ENCODE measurements around the gene MYO3B. TPM values are rescaled to one million over a fixed set of nuclear protein-coding genes. Genes with fewer than 3 reads are reported as not detected.
"Not testable (repeated sequence)": the region's sequence is repeated elsewhere in the genome, so short reads cannot be mapped to it uniquely, and the experiment has no call there.

MYO3B gene
- total RNA-seq, 1 donor from 2014 or later, result not detected

DNA sequence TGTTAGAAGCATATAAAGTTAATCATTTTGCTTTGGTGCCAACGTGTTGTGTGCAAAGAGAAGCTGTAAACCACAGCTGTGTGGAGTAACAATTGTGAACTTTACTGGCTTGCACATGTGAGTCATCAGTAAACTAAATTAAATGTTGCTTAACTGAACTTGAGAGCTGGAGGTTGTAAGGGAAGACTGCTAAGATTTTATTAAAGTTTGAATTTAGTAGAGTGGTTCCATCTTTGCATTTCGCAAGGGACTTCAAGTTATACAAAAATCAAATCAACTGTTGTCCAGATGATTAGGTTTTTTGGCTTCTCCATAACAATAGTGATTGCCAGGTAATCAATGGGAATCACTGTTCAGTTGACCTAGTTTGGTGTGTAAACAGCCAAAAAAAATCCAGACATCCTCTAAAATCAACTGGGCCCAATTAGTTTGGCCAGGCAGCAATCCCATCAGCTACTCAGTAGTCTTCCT is 247.4 kb downstream of the MYO3B start:
- Histone ChIP-seq H3K27me3 (ENCODE audit: low read depth) (no peaks in the 10 kb centered on the region), H3K9me3 (no peaks in the 10 kb centered on the region), H3K27ac (no peak overlapping the region), H3K36me3 (no peaks in the 10 kb centered on the region), H3K4me1 (no peaks in the 10 kb centered on the region), H3K4me3 (no peak overlapping the region)
- DNase-seq, result no peak
- ATAC-seq, result no peak
- no peak for TF ChIP-seq CTCF (IDR thresholded peaks at IDR 0.05)
- intact Hi-C loops (cut with DNase I), result no loop called here

GRCh38 chr2:170428868-170429267 is 250.9 kb downstream of the MYO3B start:
- TF ChIP-seq CTCF (IDR thresholded peaks at IDR 0.05), result no peak
- intact Hi-C loops (cut with DNase I), result no loop called here
- ATAC-seq, result no peak

DNA sequence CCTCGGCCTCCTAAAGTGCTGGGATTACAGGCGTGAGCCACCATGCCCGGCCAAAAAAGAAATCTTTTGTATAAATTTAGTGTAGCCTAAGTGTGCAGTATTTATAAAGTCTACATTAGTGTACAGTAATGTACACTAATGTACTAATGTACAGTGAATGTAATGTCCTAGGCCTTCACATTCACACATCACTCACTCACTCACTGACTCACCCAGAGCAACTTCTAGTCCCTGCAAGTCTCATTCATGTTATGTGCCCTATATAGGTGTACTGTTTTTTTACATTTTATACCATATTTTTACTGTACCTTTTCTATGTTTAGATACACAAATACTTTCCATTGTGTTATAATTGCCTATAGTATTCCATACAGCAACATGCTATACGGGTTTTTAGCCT is 254.9 kb downstream of the MYO3B start:
- Histone ChIP-seq H3K27ac (no peak overlapping the region), H3K27me3 (ENCODE audit: low read depth) (no peaks in the 10 kb centered on the region), H3K9me3 (no peaks in the 10 kb centered on the region), H3K4me3 (no peak overlapping the region), H3K36me3 (no peaks in the 10 kb centered on the region), H3K4me1 (no peaks in the 10 kb centered on the region)
- DNase-seq (no peak), ATAC-seq (no peak)
- no peak for TF ChIP-seq CTCF (IDR thresholded peaks at IDR 0.05)
- intact Hi-C loops (cut with DNase I), result no loop called here

More at GRCh38 chr2:170428868-170429267, 250.9 kb downstream of the MYO3B start:
- Histone ChIP-seq H3K4me3 (no peak overlapping the region), H3K4me1 (no peaks in the 10 kb centered on the region), H3K27ac (no peak overlapping the region), H3K9me3 (no peaks in the 10 kb centered on the region), H3K27me3 (ENCODE audit: low read depth) (no peaks in the 10 kb centered on the region), H3K36me3 (no peaks in the 10 kb centered on the region)
- DNase-seq, result no peak

DNA sequence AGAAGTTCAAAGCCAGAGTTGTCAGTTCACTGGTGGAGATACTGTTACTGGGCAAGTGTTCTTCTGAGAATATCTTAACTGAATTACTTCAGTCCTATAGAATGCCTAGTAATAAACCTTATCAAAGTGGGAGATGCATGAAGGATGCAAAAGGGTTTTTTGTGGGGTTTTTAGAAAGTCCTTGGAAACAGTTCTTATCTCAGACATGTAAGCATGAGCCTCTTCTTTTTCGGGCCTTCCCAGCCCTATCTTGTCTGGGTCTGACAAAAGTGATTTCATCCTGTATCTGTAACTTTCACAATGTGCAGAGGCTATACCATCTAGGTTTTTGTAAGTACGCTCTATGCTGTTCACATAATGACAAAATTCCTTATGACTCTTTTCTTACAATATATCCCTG is 255.5 kb downstream of the MYO3B start:
- Histone ChIP-seq H3K4me3 (no peak overlapping the region), H3K9me3 (no peaks in the 10 kb centered on the region), H3K36me3 (no peaks in the 10 kb centered on the region), H3K27me3 (ENCODE audit: low read depth) (no peaks in the 10 kb centered on the region), H3K27ac (no peak overlapping the region), H3K4me1 (no peaks in the 10 kb centered on the region)
- no peak for TF ChIP-seq CTCF (IDR thresholded peaks at IDR 0.05)
- no peak for ATAC-seq
- DNase-seq, result no peak
- intact Hi-C loops (cut with DNase I), result no loop called here

- H3K36me3 ChIP-seq; H3K9me3 ChIP-seq; DNase-seq; H3K4me3 ChIP-seq; ATAC-seq; H3K27ac ChIP-seq; H3K4me1 ChIP-seq; H3K27me3 ChIP-seq (ENCODE audit: low read depth); intact Hi-C loops (cut with DNase I): not testable (repeated sequence)
These were observed 256.4 kb downstream of the MYO3B start for GRCh38 chr2:170434396-170434795.

- Histone ChIP-seq H3K27ac (no peak overlapping the region), H3K36me3 (no peaks in the 10 kb centered on the region), H3K27me3 (ENCODE audit: low read depth) (no peaks in the 10 kb centered on the region), H3K9me3 (no peaks in the 10 kb centered on the region), H3K4me3 (no peak overlapping the region), H3K4me1 (no peaks in the 10 kb centered on the region)
- DNase-seq (no peak), ATAC-seq (no peak)
- intact Hi-C loops (cut with DNase I), result no loop called here
- no peak for TF ChIP-seq CTCF (IDR thresholded peaks at IDR 0.05)
These were observed 257.1 kb downstream of the MYO3B start for GRCh38 chr2:170434900-170435621.

All from lower lobe of right lung (tissue), 2 donors.